Breast epithelium (tissue), 3 donors: ENCODE results near the gene ZNF268.

Source experiments
- CTCF ChIP-seq, 3 donors: fragments of 450-650 bp; IDR thresholded peaks; one replicate each; pipeline ENCODE4 v1.5.1; 2016 to 2017; ENCODE audit warnings: antibody characterized with exemption in 3 of 3, mild to moderate bottlenecking in 3 of 3, moderate library complexity in 3 of 3
- POLR2A ChIP-seq: fragments of 450-650 bp; IDR thresholded peaks from one replicate; pipeline ENCODE4 v1.6.1; 2016; ENCODE audit warnings: antibody characterized with exemption, mild to moderate bottlenecking, moderate library complexity

GRCh38 chr12:133172491-133172890 lies 8.8 kb upstream of the ZNF268 start:
- no peak for TF ChIP-seq POLR2A
- TF ChIP-seq CTCF (IDR thresholded peaks at IDR 0.05): no peak
